Neural progenitor cell (in vitro differentiated cells): ENCODE measurements around the gene BCAS1. TPM values are rescaled to one million over a fixed set of nuclear protein-coding genes. Genes with fewer than 3 reads are reported as not detected.

Experiments
- DNase-seq: peaks from one replicate; pipeline ENCODE4 v3.0.0-alpha.2; 2016; ENCODE audit warnings: low spot score
- H2AFZ ChIP-seq: fragments of 200-600 bp; sonication (generic); replicated peaks from 2 replicates; pipeline ENCODE4 v1.6.1; 2016; ENCODE audit warnings: antibody characterized with exemption
- H3F3A ChIP-seq: fragments of 200-600 bp; sonication (generic); 2 replicates; pipeline ENCODE4 v1.6.1; 2016; ENCODE audit warnings: antibody characterized with exemption, low read depth
- H3K27ac ChIP-seq: fragments of 200-600 bp; sonication (generic); 2 replicates; pipeline ENCODE4 v1.5.1; 2016; ENCODE audit warnings: mild to moderate bottlenecking
- H3K27me3 ChIP-seq: fragments of 200-600 bp; sonication (generic); 2 replicates; pipeline ENCODE4 v1.6.1; 2016; ENCODE audit warnings: mild to moderate bottlenecking, moderate library complexity
- H3K36me3 ChIP-seq: fragments of 200-600 bp; sonication (generic); 2 replicates; pipeline ENCODE4 v1.5.1; 2016
- H3K4me1 ChIP-seq: fragments of 200-600 bp; sonication (generic); 2 replicates; pipeline ENCODE4 v1.6.1; 2016; ENCODE audit warnings: mixed run types
- H3K4me2 ChIP-seq: fragments of 200-600 bp; sonication (generic); 2 replicates; pipeline ENCODE4 v1.6.1; 2016
- H3K4me3 ChIP-seq: fragments of 200-600 bp; sonication (generic); 2 replicates; pipeline ENCODE4 v1.5.1; 2016
- H3K79me2 ChIP-seq: fragments of 200-600 bp; sonication (generic); 2 replicates; pipeline ENCODE4 v1.6.1; 2016; ENCODE audit warnings: low read depth
- H3K9ac ChIP-seq: fragments of 200-600 bp; sonication (generic); 2 replicates; pipeline ENCODE4 v1.6.1; 2016
- H3K9me3 ChIP-seq: fragments of 200-600 bp; sonication (generic); 2 replicates; pipeline ENCODE4 v1.5.1; 2016; ENCODE audit warnings: low read depth
- H4K20me1 ChIP-seq: fragments of 200-600 bp; sonication (generic); 2 replicates; pipeline ENCODE4 v1.6.1; 2016; ENCODE audit warnings: low read depth
- H3K27ac Mint-ChIP-seq: 3 replicates; pipeline ENCODE4 v1.8.0; 2021; ENCODE audit warnings: mixed read lengths
- H3K27me3 Mint-ChIP-seq: 2 replicates; pipeline ENCODE4 v1.8.0; 2022; ENCODE audit warnings: low read depth, mild to moderate bottlenecking, inconsistent platforms, moderate library complexity, mixed read lengths; ENCODE audit not compliant: insufficient read depth
- H3K36me3 Mint-ChIP-seq: 3 replicates; pipeline ENCODE4 v1.8.0; 2021; ENCODE audit warnings: mixed read lengths
- H3K4me1 Mint-ChIP-seq: 3 replicates; pipeline ENCODE4 v1.8.0; 2021; ENCODE audit warnings: mixed read lengths
- H3K4me3 Mint-ChIP-seq: 3 replicates; pipeline ENCODE4 v1.8.0; 2021; ENCODE audit warnings: mild to moderate bottlenecking, moderate library complexity, mixed read lengths
- H3K9me3 Mint-ChIP-seq: 3 replicates; pipeline ENCODE4 v1.8.0; 2020; ENCODE audit warnings: mixed read lengths
- EZH2 ChIP-seq: fragments of 200-600 bp; sonication (generic); IDR thresholded peaks from 2 replicates; pipeline ENCODE4 v1.6.1; 2017; ENCODE audit warnings: antibody characterized with exemption, mild to moderate bottlenecking, moderate library complexity
- EZH2phosphoT487 ChIP-seq: fragments of 200-600 bp; sonication (generic); IDR thresholded peaks from 2 replicates; pipeline ENCODE4 v1.6.1; 2017; ENCODE audit warnings: antibody characterized with exemption
- total RNA-seq: library from RNA; depleted of rRNA; stranded (reverse); fragments of >200 nt; gene quantifications from 2 replicates; pipeline ENCODE4 v1.2.3, GENCODE V29; 2015; ENCODE audit warnings: low replicate concordance
- TF ChIP-seq, protein P1 (sequence below): fragments of 200-600 bp; sonication (generic); IDR thresholded peaks from 2 replicates; pipeline ENCODE4 v1.5.1; 2017; ENCODE audit warnings: antibody characterized with exemption, mild to moderate bottlenecking

BCAS1 gene
- total RNA-seq, 1 donor from 2014 or later: not detected

DNA sequence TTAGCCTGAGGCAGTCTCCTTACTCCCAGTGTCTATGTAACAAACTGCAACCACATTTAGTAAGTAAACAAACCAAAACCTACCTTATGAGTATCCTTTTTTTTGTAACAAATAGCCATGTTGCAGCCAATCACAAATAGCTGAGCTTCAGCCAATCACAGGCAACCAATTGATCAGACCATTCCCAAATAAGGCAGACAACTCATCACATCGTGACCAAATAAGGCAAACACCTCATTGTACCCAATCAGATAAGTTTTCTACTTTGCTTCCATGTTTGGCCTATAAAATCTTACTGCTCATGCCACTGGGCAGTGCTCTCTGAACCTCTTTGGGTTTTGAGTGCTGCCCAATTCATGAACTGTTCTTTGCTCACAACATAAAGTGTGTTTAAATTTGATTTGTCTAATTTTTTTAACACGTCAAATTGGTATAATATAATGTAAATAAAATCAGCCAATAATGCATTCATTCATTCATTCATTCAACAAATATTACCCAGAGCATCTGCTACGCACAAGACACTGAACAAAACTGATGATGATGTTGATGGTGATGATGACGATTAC, 117.8 kb downstream of the BCAS1 start:
- no peak overlapping the region for H3K27ac ChIP-seq
- no peak overlapping the region for H3K4me3 Mint-ChIP-seq
- H3K4me2 ChIP-seq: no peak overlapping the region
- H3K4me3 ChIP-seq: no peak overlapping the region
- H3K79me2 ChIP-seq: no peaks in the 10 kb centered on the region
- H3K27ac Mint-ChIP-seq: no peak overlapping the region
- peaks cover 2% of the 10 kb centered on the region for H3K27me3 Mint-ChIP-seq
- peaks cover 5% of the 10 kb centered on the region for H3K36me3 Mint-ChIP-seq
- H3K27me3 ChIP-seq: no peaks in the 10 kb centered on the region
- H3K9ac ChIP-seq: no peak overlapping the region
- TF ChIP-seq EZH2 (no peak), EZH2phosphoT487 (no peak)
- TF ChIP-seq, protein P1, sequence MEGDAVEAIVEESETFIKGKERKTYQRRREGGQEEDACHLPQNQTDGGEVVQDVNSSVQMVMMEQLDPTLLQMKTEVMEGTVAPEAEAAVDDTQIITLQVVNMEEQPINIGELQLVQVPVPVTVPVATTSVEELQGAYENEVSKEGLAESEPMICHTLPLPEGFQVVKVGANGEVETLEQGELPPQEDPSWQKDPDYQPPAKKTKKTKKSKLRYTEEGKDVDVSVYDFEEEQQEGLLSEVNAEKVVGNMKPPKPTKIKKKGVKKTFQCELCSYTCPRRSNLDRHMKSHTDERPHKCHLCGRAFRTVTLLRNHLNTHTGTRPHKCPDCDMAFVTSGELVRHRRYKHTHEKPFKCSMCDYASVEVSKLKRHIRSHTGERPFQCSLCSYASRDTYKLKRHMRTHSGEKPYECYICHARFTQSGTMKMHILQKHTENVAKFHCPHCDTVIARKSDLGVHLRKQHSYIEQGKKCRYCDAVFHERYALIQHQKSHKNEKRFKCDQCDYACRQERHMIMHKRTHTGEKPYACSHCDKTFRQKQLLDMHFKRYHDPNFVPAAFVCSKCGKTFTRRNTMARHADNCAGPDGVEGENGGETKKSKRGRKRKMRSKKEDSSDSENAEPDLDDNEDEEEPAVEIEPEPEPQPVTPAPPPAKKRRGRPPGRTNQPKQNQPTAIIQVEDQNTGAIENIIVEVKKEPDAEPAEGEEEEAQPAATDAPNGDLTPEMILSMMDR: no peak
- H3K4me1 ChIP-seq: peaks cover 10% of the 10 kb centered on the region
- no peak overlapping the region for H2AFZ ChIP-seq
- H3K9me3 ChIP-seq: no peaks in the 10 kb centered on the region
- peaks cover 22% of the 10 kb centered on the region for H3K4me1 Mint-ChIP-seq
- peaks cover 14% of the 10 kb centered on the region for H3K9me3 Mint-ChIP-seq
- H3K36me3 ChIP-seq: no peaks in the 10 kb centered on the region
- H4K20me1 ChIP-seq: no peaks in the 10 kb centered on the region
- DNase-seq: no peak
- H3F3A ChIP-seq: no peaks in the 10 kb centered on the region

DNA sequence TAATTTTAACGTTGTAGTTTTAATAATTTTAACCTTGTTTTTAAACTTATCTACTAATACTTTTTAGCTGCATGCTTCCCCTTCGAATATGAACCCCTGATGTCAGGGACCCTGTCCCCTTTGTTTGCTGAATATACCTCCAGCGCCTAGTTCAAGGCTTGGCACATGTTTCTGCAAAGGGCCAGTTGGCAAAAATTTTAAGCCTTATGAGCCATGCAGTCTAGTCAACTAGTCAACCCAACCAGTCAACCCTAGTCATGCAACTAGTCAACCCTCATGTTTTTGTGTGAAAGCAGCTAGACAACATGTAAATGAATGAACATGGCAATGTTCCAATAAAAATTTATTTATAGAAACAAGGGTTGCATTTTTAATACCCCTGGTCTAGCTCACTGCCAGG, 119.8 kb downstream of the BCAS1 start:
- no peak for TF ChIP-seq EZH2
- TF ChIP-seq, protein P1: no peak
- no peak for TF ChIP-seq EZH2phosphoT487
- Mint-ChIP-seq H3K27ac (no peak overlapping the region), H3K4me1 (peaks cover 22% of the 10 kb centered on the region), H3K9me3 (peaks cover 12% of the 10 kb centered on the region), H3K4me3 (no peak overlapping the region), H3K36me3 (peaks cover 5% of the 10 kb centered on the region), H3K27me3 (peaks cover 2% of the 10 kb centered on the region)
- Histone ChIP-seq H3K4me3 (no peak overlapping the region), H3K4me2 (no peak overlapping the region), H3K36me3 (no peaks in the 10 kb centered on the region), H3K9ac (no peak overlapping the region), H3K27me3 (no peaks in the 10 kb centered on the region), H4K20me1 (no peaks in the 10 kb centered on the region), H2AFZ (no peak overlapping the region), H3K79me2 (no peaks in the 10 kb centered on the region), H3K27ac (no peak overlapping the region), H3F3A (no peaks in the 10 kb centered on the region), H3K4me1 (peaks cover 10% of the 10 kb centered on the region), H3K9me3 (no peaks in the 10 kb centered on the region)
- DNase-seq: no peak

DNA sequence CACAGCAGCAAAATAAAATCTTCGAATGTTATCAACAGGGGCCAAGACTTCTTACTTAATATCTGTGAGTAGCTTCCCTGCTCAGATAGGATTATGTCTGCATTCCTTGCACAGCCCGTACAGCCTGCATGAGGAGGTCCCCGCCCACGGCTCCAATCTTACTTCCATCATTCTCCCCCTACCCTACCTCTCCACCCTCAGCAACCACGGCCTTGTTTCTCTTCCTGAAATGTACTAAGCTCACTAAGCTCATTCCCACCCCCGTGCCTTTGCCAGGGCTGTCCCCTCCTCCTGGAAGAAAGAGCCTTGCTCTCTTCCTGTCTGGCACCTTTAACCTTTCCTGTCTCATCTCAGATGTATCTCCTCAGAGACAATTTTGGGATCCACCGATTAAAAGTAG, 120.4 kb downstream of the BCAS1 start:
- H3K9me3 Mint-ChIP-seq: peaks cover 12% of the 10 kb centered on the region
- H3K79me2 ChIP-seq: no peaks in the 10 kb centered on the region
- H3K4me3 Mint-ChIP-seq: no peak overlapping the region
- H4K20me1 ChIP-seq: no peaks in the 10 kb centered on the region
- H3K4me1 ChIP-seq: peaks cover 10% of the 10 kb centered on the region
- H3K4me3 ChIP-seq: no peak overlapping the region
- peaks cover 5% of the 10 kb centered on the region for H3K36me3 Mint-ChIP-seq
- H3K9ac ChIP-seq: no peak overlapping the region
- peaks cover 2% of the 10 kb centered on the region for H3K27me3 Mint-ChIP-seq
- no peak overlapping the region for H3K4me2 ChIP-seq
- H3K27me3 ChIP-seq: no peaks in the 10 kb centered on the region
- no peaks in the 10 kb centered on the region for H3K36me3 ChIP-seq
- H3F3A ChIP-seq: no peaks in the 10 kb centered on the region
- TF ChIP-seq, protein P1: no peak
- TF ChIP-seq EZH2phosphoT487 (no peak), EZH2 (no peak)
- peak overlapping the region; percentile 42 for H3K27ac Mint-ChIP-seq
- no peak overlapping the region for H2AFZ ChIP-seq
- no peaks in the 10 kb centered on the region for H3K9me3 ChIP-seq
- H3K4me1 Mint-ChIP-seq: peaks cover 22% of the 10 kb centered on the region
- DNase-seq: no peak
- H3K27ac ChIP-seq: no peak overlapping the region
